ENCODE data around the gene PRKCA. TPM values are rescaled to one million over a fixed set of nuclear protein-coding genes. Genes with fewer than 3 reads are reported as not detected.

Gene PRKCA
- total RNA-seq, 2 experiments from 2014 or later = 84.4 to 87.9 TPM

GRCh38 chr17:66460558-66460957 is 158.1 kb downstream of the PRKCA start:
- DNase-seq (no peak), ATAC-seq (no peak)
- Mint-ChIP-seq H3K36me3 (ENCODE audit: low read depth) (peaks cover 51% of the 10 kb centered on the region), H3K27ac (no peak overlapping the region), H3K9me3 (peaks cover 18% of the 10 kb centered on the region), H3K27me3 (no peaks in the 10 kb centered on the region), H3K4me1 (ENCODE audit: low read depth) (peaks cover 31% of the 10 kb centered on the region), H3K4me3 (no peak overlapping the region)
- TF ChIP-seq CTCF (IDR thresholded peaks at IDR 0.05) = no peak
- intact Hi-C loops (cut with micrococcal nuclease) = no loop called here
- ChIA-PET CTCF (interaction anchor here (0.9 kb wide), 1 partner anchor 12 kb away, joined by 3 read pairs; no protein-coding TSS in a partner anchor), POLR2A (no interaction called here)

- no peak for TF ChIP-seq CTCF (IDR thresholded peaks at IDR 0.05)
- H3K27ac Mint-ChIP-seq = no peak overlapping the region
- DNase-seq = no peak
- no peak overlapping the region for H3K4me3 Mint-ChIP-seq
- H3K27me3 Mint-ChIP-seq = no peaks in the 10 kb centered on the region
- ChIA-PET POLR2A (interaction anchor here (1.7 kb wide), 1 partner anchor 11 kb away, joined by 4 read pairs; no protein-coding TSS in a partner anchor), CTCF (interaction anchor here (0.8 kb wide), 1 partner anchor 92 kb away, joined by 3 read pairs; no protein-coding TSS in a partner anchor)
- no peak for ATAC-seq
- intact Hi-C loops (cut with micrococcal nuclease) = no loop called here
- peaks cover 44% of the 10 kb centered on the region for H3K36me3 Mint-ChIP-seq (ENCODE audit: low read depth)
- H3K9me3 Mint-ChIP-seq = peaks cover 16% of the 10 kb centered on the region
- H3K4me1 Mint-ChIP-seq (ENCODE audit: low read depth) = peaks cover 39% of the 10 kb centered on the region
These were observed 159.1 kb downstream of the PRKCA start for GRCh38 chr17:66461343-66461995.

GRCh38 chr17:66462010-66462409 is 159.6 kb downstream of the PRKCA start:
- no peak overlapping the region for H3K27ac Mint-ChIP-seq
- H3K27me3 Mint-ChIP-seq = no peaks in the 10 kb centered on the region
- ATAC-seq = no peak
- CTCF ChIA-PET = interaction anchor here (0.8 kb wide), 1 partner anchor 92 kb away, joined by 3 read pairs; no protein-coding TSS in a partner anchor
- peaks cover 44% of the 10 kb centered on the region for H3K4me1 Mint-ChIP-seq (ENCODE audit: low read depth)
- DNase-seq = no peak
- POLR2A ChIA-PET = interaction anchor here (0.6 to 1.7 kb wide), 2 partner anchors 11 to 40 kb away, joined by 4 read pairs; no protein-coding TSS in a partner anchor
- TF ChIP-seq CTCF (IDR thresholded peaks at IDR 0.05) = no peak
- no peak overlapping the region for H3K4me3 Mint-ChIP-seq
- peaks cover 12% of the 10 kb centered on the region for H3K9me3 Mint-ChIP-seq
- H3K36me3 Mint-ChIP-seq (ENCODE audit: low read depth) = peaks cover 40% of the 10 kb centered on the region
- intact Hi-C loops (cut with micrococcal nuclease) = no loop called here

GRCh38 chr17:66464921-66465320 is 162.5 kb downstream of the PRKCA start:
- intact Hi-C loops (cut with micrococcal nuclease) = loop anchor here (5.0 kb wide), 2 partner anchors 47 to 153 kb away; no protein-coding TSS in a partner anchor
- ChIA-PET POLR2A (interaction anchor here (1.0 kb wide), 1 partner anchor 10 kb away, joined by 3 read pairs; no protein-coding TSS in a partner anchor), CTCF (interaction anchor here (1.2 to 2.3 kb wide), 3 partner anchors 10 to 102 kb away, joined by 3 to 6 read pairs (median 3); no protein-coding TSS in a partner anchor)
- H3K36me3 Mint-ChIP-seq (ENCODE audit: low read depth) = peaks cover 20% of the 10 kb centered on the region
- no peak overlapping the region for H3K4me3 Mint-ChIP-seq
- peaks cover 61% of the 10 kb centered on the region for H3K4me1 Mint-ChIP-seq (ENCODE audit: low read depth)
- H3K27me3 Mint-ChIP-seq = no peaks in the 10 kb centered on the region
- no peak for ATAC-seq
- H3K9me3 Mint-ChIP-seq = no peaks in the 10 kb centered on the region
- DNase-seq = no peak
- no peak for TF ChIP-seq CTCF (IDR thresholded peaks at IDR 0.05)
- H3K27ac Mint-ChIP-seq = no peak overlapping the region

- intact Hi-C loops (cut with micrococcal nuclease) = loop anchor here (5.0 kb wide), 2 partner anchors 47 to 153 kb away; no protein-coding TSS in a partner anchor
- Mint-ChIP-seq H3K36me3 (ENCODE audit: low read depth) (peaks cover 20% of the 10 kb centered on the region), H3K27me3 (no peaks in the 10 kb centered on the region), H3K4me1 (ENCODE audit: low read depth) (peaks cover 65% of the 10 kb centered on the region), H3K4me3 (no peak overlapping the region), H3K27ac (no peak overlapping the region), H3K9me3 (no peaks in the 10 kb centered on the region)
- TF ChIP-seq CTCF (IDR thresholded peaks at IDR 0.05) = no peak
- POLR2A ChIA-PET = interaction anchor here (1.0 to 2.4 kb wide), 3 partner anchors 10 to 62 kb away, joined by 3 to 5 read pairs (median 3); no protein-coding TSS in a partner anchor
- no peak for ATAC-seq
- no peak for DNase-seq
- CTCF ChIA-PET = interaction anchor here (1.2 to 2.3 kb wide), 3 partner anchors 11 to 101 kb away, joined by 3 to 6 read pairs (median 3); no protein-coding TSS in a partner anchor
These were observed 163.3 kb downstream of the PRKCA start for GRCh38 chr17:66465701-66466100.
